HUES48 (cell line): ENCODE results near the gene ZBTB3.
A peak's percentile ranks its signal among the peaks of the same experiment; 100 is the strongest.

Experiments used
- H3K27ac ChIP-seq: one replicate; pipeline ENCODE4 v1.7.0; 2013; ENCODE audit warnings: low read depth, low read length, inconsistent platforms
- H3K27me3 ChIP-seq: 2 replicates; pipeline ENCODE4 v1.6.1; 2013; ENCODE audit warnings: mild to moderate bottlenecking, low read length; ENCODE audit not compliant: control insufficient read depth, insufficient read depth
- H3K36me3 ChIP-seq: 2 replicates; pipeline ENCODE4 v1.6.1; 2013; ENCODE audit warnings: low read length; ENCODE audit not compliant: control insufficient read depth, insufficient read depth
- H3K4me1 ChIP-seq: 2 replicates; pipeline ENCODE4 v1.6.1; 2013; ENCODE audit warnings: mild to moderate bottlenecking, low read length; ENCODE audit not compliant: control insufficient read depth, insufficient read depth
- H3K4me3 ChIP-seq: 2 replicates; pipeline ENCODE4 v1.5.1; 2013; ENCODE audit warnings: mild to moderate bottlenecking, low read depth, low read length
- H3K9ac ChIP-seq: 2 replicates; pipeline ENCODE4 v1.6.1; 2013; ENCODE audit warnings: mild to moderate bottlenecking, low read depth, low read length, moderate library complexity
- H3K9me3 ChIP-seq: 2 replicates; pipeline ENCODE4 v1.6.1; 2013; ENCODE audit warnings: low read length; ENCODE audit not compliant: control insufficient read depth, insufficient read depth

The ZBTB3 gene

GRCh38 chr11:62753736-62754603, at the start of gene ZBTB3:
Gene ZBTB3, minus strand, starts transcription at chr11:62754160. Its CDS starts 496 bp downstream, at chr11:62753664.
- peaks cover 36% of the 10 kb centered on the region for H3K36me3 ChIP-seq
- H3K4me3 ChIP-seq: peak within 1 kb of the TSS; percentile 86
- H3K4me1 ChIP-seq: peaks cover 13% of the 10 kb centered on the region
- H3K27me3 ChIP-seq: no peaks in the 10 kb centered on the region
- peak within 1 kb of the TSS; percentile 93 for H3K27ac ChIP-seq
- H3K9me3 ChIP-seq: no peaks in the 10 kb centered on the region
- peak within 1 kb of the TSS; percentile 74 for H3K9ac ChIP-seq

GRCh38 chr11:62801071-62801470, 47.1 kb upstream of the ZBTB3 start:
- no peak overlapping the region for H3K4me3 ChIP-seq
- H3K9me3 ChIP-seq: no peaks in the 10 kb centered on the region
- H3K27ac ChIP-seq: no peak overlapping the region
- H3K9ac ChIP-seq: no peak overlapping the region
- no peaks in the 10 kb centered on the region for H3K27me3 ChIP-seq
- H3K36me3 ChIP-seq: peaks cover 72% of the 10 kb centered on the region
- 0 out of 2 replicates have a peak, but pooled peaks cover 6% of the 10 kb centered on the region for H3K4me1 ChIP-seq

GRCh38 chr11:62799486-62799885, 45.5 kb upstream of the ZBTB3 start:
- 0 out of 2 replicates have a peak, but pooled peaks cover 6% of the 10 kb centered on the region for H3K4me1 ChIP-seq
- H3K36me3 ChIP-seq: peaks cover 87% of the 10 kb centered on the region
- no peak overlapping the region for H3K27ac ChIP-seq
- no peak overlapping the region for H3K4me3 ChIP-seq
- no peaks in the 10 kb centered on the region for H3K9me3 ChIP-seq
- H3K27me3 ChIP-seq: no peaks in the 10 kb centered on the region
- H3K9ac ChIP-seq: no peak overlapping the region

DNA sequence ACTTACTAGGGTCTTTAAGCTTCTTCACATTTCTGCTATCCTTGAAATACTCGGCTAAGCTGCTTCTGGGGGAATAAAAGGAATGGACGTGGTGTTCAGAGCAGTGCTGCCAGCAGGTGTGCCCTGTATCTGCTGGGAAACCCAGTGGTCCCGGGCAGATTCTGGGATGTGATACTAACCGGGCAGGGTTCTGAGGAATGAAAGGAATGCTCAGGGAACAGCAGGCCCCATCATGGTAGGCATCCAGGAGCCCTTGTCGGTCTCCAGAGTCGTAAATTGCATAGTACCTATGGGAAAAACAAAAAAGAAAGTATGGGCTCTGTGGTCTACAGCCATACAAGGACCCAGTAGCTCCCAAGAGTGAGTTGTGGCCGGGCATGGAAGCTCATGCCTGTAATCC, 42.3 kb upstream of the ZBTB3 start:
- Histone ChIP-seq H3K4me3 (no peak overlapping the region), H3K27ac (no peak overlapping the region), H3K27me3 (no peaks in the 10 kb centered on the region), H3K9me3 (no peaks in the 10 kb centered on the region), H3K9ac (no peak overlapping the region), H3K36me3 (peaks cover 86% of the 10 kb centered on the region), H3K4me1 (peaks cover 6% of the 10 kb centered on the region; the same call in 1 of the 2 replicates)

DNA sequence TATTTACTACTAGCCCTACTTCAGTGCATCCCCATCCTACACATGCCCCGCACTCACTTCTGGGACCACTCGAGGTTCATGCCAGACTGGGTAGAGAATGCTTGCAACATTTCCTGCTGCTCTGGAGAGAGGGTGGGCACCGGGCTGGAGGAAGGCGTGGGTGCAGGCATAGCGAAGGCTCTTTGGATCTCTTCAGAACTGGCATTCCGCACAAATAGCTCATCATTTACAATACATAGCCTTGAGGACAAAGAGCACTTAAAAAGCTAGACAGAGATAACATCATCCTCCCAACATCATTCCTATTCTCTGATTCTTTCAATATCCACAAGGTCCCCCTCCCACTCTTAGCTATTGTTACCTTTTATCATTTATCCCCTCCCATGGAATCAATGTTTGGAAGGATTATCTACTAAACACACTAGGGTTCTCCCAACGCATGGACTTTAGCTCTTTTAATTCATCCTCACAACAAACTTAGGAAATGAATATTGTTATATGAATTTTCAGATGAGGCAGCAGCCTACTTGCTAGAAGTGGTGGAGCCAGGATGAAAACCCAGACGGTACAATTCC, 40.3 kb upstream of the ZBTB3 start:
- Histone ChIP-seq H3K27me3 (no peaks in the 10 kb centered on the region), H3K4me3 (no peak overlapping the region), H3K4me1 (peaks cover 6% of the 10 kb centered on the region), H3K36me3 (peaks cover 81% of the 10 kb centered on the region), H3K9me3 (no peaks in the 10 kb centered on the region), H3K27ac (no peak overlapping the region), H3K9ac (no peak overlapping the region)

DNA sequence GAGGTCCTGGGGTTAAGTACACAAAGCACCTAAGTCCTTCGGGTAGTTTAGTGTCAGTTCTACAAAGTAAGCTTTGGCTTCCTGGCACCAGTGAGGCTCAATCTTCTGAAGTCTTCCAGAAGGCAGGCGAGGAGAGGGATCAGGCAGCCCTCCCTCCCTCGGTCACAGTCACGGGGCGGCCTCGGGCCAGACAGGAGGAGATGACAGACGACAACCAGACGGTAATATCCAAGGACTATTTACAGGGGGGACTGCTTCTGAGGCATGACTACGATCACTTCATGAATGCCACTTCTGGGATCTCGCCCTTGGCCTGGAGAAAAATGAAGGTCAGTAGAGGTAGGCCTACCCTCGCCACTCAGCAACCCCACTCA, 38.2 kb upstream of the ZBTB3 start:
- Histone ChIP-seq H3K9me3 (no peaks in the 10 kb centered on the region), H3K4me3 (peak overlapping the region; percentile 99), H3K27ac (peak overlapping the region; percentile 91), H3K9ac (no peak overlapping the region), H3K4me1 (peaks cover 6% of the 10 kb centered on the region), H3K36me3 (peaks cover 65% of the 10 kb centered on the region), H3K27me3 (no peaks in the 10 kb centered on the region)

- Histone ChIP-seq H3K36me3 (peaks cover 60% of the 10 kb centered on the region), H3K4me3 (peak within 1 kb of the TSS; percentile 99), H3K27me3 (no peaks in the 10 kb centered on the region), H3K4me1 (peaks cover 6% of the 10 kb centered on the region), H3K27ac (peak within 1 kb of the TSS; percentile 91), H3K9me3 (no peaks in the 10 kb centered on the region), H3K9ac (peak within 1 kb of the TSS; percentile 94)
Measured at GRCh38 chr11:62791501-62792201, 37.7 kb upstream of the ZBTB3 start, which contains the start of gene TMEM223. Gene TMEM223, minus strand, starts transcription at chr11:62792006. Its CDS starts 12 bp downstream, at chr11:62791994.

DNA sequence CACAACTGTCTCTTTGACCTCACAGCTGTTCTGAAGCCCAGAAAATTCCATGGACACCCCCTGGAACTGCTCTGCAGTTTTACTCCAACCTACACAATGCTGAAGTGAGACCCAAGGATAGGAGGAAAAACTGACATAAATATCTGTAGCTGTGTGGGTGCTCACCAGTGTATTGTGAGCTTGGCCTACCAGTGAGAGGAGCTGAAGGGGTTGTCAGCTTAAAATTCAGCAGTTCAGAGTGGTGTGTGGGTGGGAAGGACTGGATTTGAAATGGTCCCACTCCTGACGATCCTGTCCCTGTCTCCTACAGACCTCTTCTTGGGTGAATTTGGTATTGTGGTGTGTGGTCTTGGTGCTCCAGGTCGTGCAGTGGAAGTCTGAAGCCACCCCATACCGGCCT, 35.6 kb upstream of the ZBTB3 start:
- peaks cover 6% of the 10 kb centered on the region for H3K4me1 ChIP-seq
- H3K36me3 ChIP-seq: peaks cover 40% of the 10 kb centered on the region
- no peak overlapping the region for H3K9ac ChIP-seq
- H3K4me3 ChIP-seq: no peak overlapping the region
- H3K27ac ChIP-seq: no peak overlapping the region
- H3K27me3 ChIP-seq: no peaks in the 10 kb centered on the region
- no peaks in the 10 kb centered on the region for H3K9me3 ChIP-seq

DNA sequence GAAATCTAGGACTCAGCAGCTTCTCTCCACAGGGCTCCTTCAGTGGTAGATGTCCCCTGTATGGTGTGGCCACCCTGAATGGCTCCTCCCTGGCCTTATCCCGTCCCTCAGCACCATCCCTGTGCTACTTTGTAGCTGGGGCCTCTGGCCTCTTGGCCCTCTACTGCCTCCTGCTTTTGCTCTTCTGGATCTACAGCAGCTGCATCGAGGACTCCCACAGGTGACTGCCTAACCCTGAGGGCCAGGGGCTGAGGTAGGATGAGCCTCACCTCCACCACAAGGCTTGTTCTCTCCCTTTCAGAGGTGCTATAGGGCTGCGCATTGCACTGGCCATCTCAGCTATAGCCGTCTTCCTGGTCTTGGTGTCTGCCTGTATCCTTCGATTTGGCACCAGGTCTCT, 35.0 kb upstream of the ZBTB3 start:
- H3K9ac ChIP-seq: no peak overlapping the region
- H3K27ac ChIP-seq: no peak overlapping the region
- peaks cover 34% of the 10 kb centered on the region for H3K36me3 ChIP-seq
- H3K27me3 ChIP-seq: no peaks in the 10 kb centered on the region
- H3K4me1 ChIP-seq: peaks cover 6% of the 10 kb centered on the region
- no peak overlapping the region for H3K4me3 ChIP-seq
- H3K9me3 ChIP-seq: no peaks in the 10 kb centered on the region

DNA sequence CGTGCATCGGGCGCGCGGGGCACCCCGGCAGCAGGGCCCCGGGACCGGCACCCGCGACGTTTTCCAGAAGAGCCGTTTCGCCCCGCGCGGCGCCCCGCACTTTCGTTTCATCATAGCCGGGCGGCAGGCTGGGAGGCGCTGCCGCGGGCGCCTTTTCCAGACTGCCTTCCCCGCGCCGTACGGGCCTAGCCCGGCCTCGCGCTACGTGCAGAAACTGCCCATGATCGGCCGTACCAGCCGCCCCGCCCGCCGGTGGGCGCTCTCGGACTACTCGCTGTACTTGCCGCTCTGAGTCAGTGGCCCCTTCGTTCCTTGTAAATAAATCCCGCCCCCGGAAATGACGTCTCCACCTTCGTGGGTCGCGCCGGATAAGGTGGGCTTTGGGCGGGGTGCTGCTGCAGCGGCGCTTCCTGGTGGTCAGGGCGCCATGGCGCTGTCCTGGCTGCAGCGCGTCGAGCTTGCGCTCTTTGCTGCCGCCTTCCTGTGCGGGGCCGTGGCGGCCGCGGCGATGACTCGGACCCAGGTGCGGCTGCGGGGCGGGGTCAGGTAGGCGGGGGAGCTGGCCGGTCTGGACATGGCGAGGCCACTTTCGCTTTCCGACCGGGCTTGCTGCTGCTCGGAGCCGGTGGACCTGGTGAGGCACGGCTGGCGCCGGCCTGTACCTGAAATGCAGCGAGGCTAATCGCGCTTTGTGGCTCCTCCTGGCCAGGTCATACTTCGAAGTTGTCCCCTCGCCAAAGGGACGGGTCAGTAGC, 33.2 kb upstream of the ZBTB3 start, which contains the start of gene TMEM179B:
Gene TMEM179B, plus strand, starts transcription at position 398 of the 755 bp plus-strand sequence. Its CDS starts 30 bp downstream, at position 428.
- Histone ChIP-seq H3K9ac (peak within 1 kb of the TSS; percentile 88), H3K4me1 (peaks cover 3% of the 10 kb centered on the region), H3K27ac (peak within 1 kb of the TSS; percentile 95), H3K36me3 (peaks cover 28% of the 10 kb centered on the region), H3K4me3 (peak within 1 kb of the TSS; percentile 90), H3K9me3 (no peaks in the 10 kb centered on the region), H3K27me3 (no peaks in the 10 kb centered on the region)
